ENCODE results near the gene GPR31. TPM values are rescaled to one million over a fixed set of nuclear protein-coding genes. Genes with fewer than 3 reads are reported as not detected.

GPR31 gene
- total RNA-seq, 2 donors from 2014 or later = not detected

DNA sequence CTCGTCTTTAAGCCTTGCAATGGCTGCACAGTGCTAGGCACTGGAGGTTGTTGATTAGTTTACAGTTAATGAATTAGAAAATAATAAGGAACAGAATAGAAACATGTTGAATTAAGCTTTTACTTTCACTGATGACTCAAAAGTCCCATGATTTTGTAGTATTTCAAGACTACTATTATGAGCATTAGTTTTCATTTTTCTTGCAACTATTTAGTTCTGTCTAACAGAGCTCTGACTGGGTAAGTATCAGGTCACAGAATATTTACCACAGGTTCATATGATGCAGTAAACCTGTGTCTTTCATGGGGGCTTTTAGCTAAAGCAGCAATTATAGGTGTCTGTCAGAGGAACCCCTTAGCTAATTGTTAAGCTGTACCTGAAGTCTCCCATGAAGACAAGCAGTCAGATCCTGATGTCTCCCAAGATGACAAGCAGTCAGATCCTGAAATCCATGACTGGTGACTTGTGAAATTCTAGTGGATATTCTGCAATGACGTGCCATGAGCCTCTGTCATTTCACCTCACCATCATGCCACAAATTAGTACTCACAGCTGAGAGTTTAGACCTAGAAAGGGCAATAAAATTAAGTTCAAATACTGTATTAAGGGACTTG lies 8.2 kb upstream of the GPR31 start:
- Mint-ChIP-seq H3K4me3 (no peak overlapping the region), H3K27me3 (ENCODE audit: insufficient read depth) (no peaks in the 10 kb centered on the region), H3K4me1 (peaks cover 25% of the 10 kb centered on the region), H3K36me3 (ENCODE audit: low read depth) (no peaks in the 10 kb centered on the region), H3K27ac (no peak overlapping the region), H3K9me3 (no peaks in the 10 kb centered on the region)
- no peak overlapping the region for H3K9ac ChIP-seq (ENCODE audit: extremely low read depth, low read length, poor library complexity, severe bottlenecking)
- no peaks in the 10 kb centered on the region for H3K27me3 ChIP-seq (ENCODE audit: control insufficient read depth, insufficient read depth, low read length, poor library complexity, severe bottlenecking)
- no peak overlapping the region for H3K4me3 ChIP-seq (ENCODE audit: low read length)
- TF ChIP-seq, protein P1, sequence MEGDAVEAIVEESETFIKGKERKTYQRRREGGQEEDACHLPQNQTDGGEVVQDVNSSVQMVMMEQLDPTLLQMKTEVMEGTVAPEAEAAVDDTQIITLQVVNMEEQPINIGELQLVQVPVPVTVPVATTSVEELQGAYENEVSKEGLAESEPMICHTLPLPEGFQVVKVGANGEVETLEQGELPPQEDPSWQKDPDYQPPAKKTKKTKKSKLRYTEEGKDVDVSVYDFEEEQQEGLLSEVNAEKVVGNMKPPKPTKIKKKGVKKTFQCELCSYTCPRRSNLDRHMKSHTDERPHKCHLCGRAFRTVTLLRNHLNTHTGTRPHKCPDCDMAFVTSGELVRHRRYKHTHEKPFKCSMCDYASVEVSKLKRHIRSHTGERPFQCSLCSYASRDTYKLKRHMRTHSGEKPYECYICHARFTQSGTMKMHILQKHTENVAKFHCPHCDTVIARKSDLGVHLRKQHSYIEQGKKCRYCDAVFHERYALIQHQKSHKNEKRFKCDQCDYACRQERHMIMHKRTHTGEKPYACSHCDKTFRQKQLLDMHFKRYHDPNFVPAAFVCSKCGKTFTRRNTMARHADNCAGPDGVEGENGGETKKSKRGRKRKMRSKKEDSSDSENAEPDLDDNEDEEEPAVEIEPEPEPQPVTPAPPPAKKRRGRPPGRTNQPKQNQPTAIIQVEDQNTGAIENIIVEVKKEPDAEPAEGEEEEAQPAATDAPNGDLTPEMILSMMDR (conservative IDR thresholded peaks at IDR 0.05) = no peak
- no peaks in the 10 kb centered on the region for H3K36me3 ChIP-seq (ENCODE audit: control insufficient read depth, insufficient read depth, low read length)
- no peaks in the 10 kb centered on the region for H3K4me1 ChIP-seq (ENCODE audit: control insufficient read depth, insufficient read depth, low read length)
- 76% methylated on average over 2 of the region's 2 CpGs; no CpG with 5 or more reads in 1 of the 2 experiments for WGBS, 2 experiments (ENCODE audit: insufficient coverage in 1 of 2, insufficient read length in 1 of 2)
- no peak for DNase-seq
- H3K27ac ChIP-seq (ENCODE audit: low read depth, low read length) = no peak overlapping the region
- no peaks in the 10 kb centered on the region for H3K9me3 ChIP-seq (ENCODE audit: control insufficient read depth, low read length)

DNA sequence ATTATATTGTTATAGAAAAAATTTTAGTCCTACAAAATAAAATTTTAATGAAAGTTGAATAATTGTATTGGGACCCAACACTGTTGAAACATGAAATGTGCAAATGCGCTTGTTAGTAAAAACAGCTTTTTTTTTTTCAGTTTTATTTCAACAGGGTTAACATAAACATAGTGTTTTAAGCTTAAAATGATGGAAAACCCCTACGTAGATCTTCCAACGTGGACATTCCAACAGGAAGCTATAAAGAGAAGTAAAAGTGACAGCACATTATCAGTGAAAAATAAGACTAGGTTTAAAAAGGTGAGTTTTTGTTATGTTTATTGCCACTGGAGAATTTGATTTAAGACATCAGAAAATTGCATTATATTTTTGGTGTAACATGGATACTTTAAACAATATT lies 6.5 kb upstream of the GPR31 start:
- H3K4me3 ChIP-seq (ENCODE audit: low read length) = no peak overlapping the region
- Mint-ChIP-seq H3K4me3 (no peak overlapping the region), H3K36me3 (ENCODE audit: low read depth) (no peaks in the 10 kb centered on the region), H3K27ac (no peak overlapping the region), H3K4me1 (peaks cover 25% of the 10 kb centered on the region), H3K27me3 (ENCODE audit: insufficient read depth) (no peaks in the 10 kb centered on the region), H3K9me3 (no peaks in the 10 kb centered on the region)
- no peaks in the 10 kb centered on the region for H3K36me3 ChIP-seq (ENCODE audit: control insufficient read depth, insufficient read depth, low read length)
- no peak for DNase-seq
- H3K4me1 ChIP-seq (ENCODE audit: control insufficient read depth, insufficient read depth, low read length) = no peaks in the 10 kb centered on the region
- no peaks in the 10 kb centered on the region for H3K27me3 ChIP-seq (ENCODE audit: control insufficient read depth, insufficient read depth, low read length, poor library complexity, severe bottlenecking)
- no peak overlapping the region for H3K27ac ChIP-seq (ENCODE audit: low read depth, low read length)
- H3K9me3 ChIP-seq (ENCODE audit: control insufficient read depth, low read length) = no peaks in the 10 kb centered on the region
- TF ChIP-seq, protein P1 (conservative IDR thresholded peaks at IDR 0.05) = no peak
- no peak overlapping the region for H3K9ac ChIP-seq (ENCODE audit: extremely low read depth, low read length, poor library complexity, severe bottlenecking)
- 74 to 89% methylated on average over 3 of the region's 3 CpGs for WGBS, 2 experiments (ENCODE audit: insufficient coverage in 1 of 2, insufficient read length in 1 of 2)

DNA sequence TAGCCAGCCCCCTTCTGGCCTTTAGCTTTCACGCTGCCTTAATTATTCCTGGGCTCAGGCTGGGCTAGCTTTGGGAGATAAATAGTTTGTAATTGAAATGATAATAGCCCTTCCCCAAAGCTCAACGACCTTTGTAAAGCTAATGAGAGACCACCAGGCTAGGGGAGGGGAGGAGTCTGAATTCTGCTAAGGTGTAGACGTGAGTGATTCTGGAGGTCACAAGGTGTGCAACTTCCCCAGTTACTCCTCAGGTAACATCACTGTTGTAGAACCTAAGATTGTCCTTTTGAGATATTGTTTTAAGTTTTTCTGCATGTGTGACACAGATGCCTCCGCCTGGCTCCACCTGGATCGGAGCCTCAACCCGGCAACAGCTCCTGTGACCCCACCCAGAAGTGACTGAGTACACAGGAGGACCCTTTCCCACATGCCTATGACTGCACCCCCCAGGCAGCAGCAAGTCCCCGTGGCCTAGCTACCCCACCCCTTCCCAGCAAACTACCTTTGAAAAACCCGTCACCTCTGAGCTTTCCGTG lies 5.8 kb upstream of the GPR31 start:
- Histone ChIP-seq H3K4me1 (ENCODE audit: control insufficient read depth, insufficient read depth, low read length) (no peaks in the 10 kb centered on the region), H3K9me3 (ENCODE audit: control insufficient read depth, low read length) (no peaks in the 10 kb centered on the region), H3K4me3 (ENCODE audit: low read length) (no peak overlapping the region), H3K27ac (ENCODE audit: low read depth, low read length) (no peak overlapping the region), H3K9ac (ENCODE audit: extremely low read depth, low read length, poor library complexity, severe bottlenecking) (no peak overlapping the region), H3K36me3 (ENCODE audit: control insufficient read depth, insufficient read depth, low read length) (no peaks in the 10 kb centered on the region), H3K27me3 (ENCODE audit: control insufficient read depth, insufficient read depth, low read length, poor library complexity, severe bottlenecking) (no peaks in the 10 kb centered on the region)
- H3K27me3 Mint-ChIP-seq (ENCODE audit: insufficient read depth) = no peaks in the 10 kb centered on the region
- peaks cover 25% of the 10 kb centered on the region for H3K4me1 Mint-ChIP-seq
- TF ChIP-seq, protein P1 (conservative IDR thresholded peaks at IDR 0.05) = no peak
- H3K9me3 Mint-ChIP-seq = no peaks in the 10 kb centered on the region
- DNase-seq = peak; percentile 88
- peak overlapping the region; percentile 90 for H3K27ac Mint-ChIP-seq
- H3K4me3 Mint-ChIP-seq = peak overlapping the region; percentile 22
- WGBS, 2 experiments (ENCODE audit: insufficient coverage in 1 of 2, insufficient read length in 1 of 2) = 34 to 50% methylated on average over 5 to 9 of the region's 9 CpGs
- no peaks in the 10 kb centered on the region for H3K36me3 Mint-ChIP-seq (ENCODE audit: low read depth)

Data from endodermal cell (in vitro differentiated cells).